Brain microvascular endothelial cell (primary cell): ENCODE results near the gene MAGEB10.

Source experiments
- DNase-seq: peaks from one replicate; pipeline ENCODE4 v3.0.0-alpha.2; 2020
- H3K27ac ChIP-seq: fragments of 250-450 bp; sonication (Bioruptor Pico); 2 replicates; pipeline ENCODE4 v1.5.1; 2020; ENCODE audit warnings: mild to moderate bottlenecking, moderate library complexity
- H3K27me3 ChIP-seq: fragments of 250-450 bp; sonication (Bioruptor Pico); replicated peaks from 2 replicates; pipeline ENCODE4 v1.5.1; 2020; ENCODE audit warnings: mild to moderate bottlenecking
- H3K36me3 ChIP-seq: fragments of 250-450 bp; sonication (Bioruptor Pico); replicated peaks from 2 replicates; pipeline ENCODE4 v1.5.1; 2020; ENCODE audit warnings: mild to moderate bottlenecking
- H3K4me3 ChIP-seq: 2 replicates; pipeline ENCODE4 v1.5.1; 2011; ENCODE audit warnings: low read depth, mild to moderate bottlenecking, control low read depth, low read length, moderate library complexity
- in situ Hi-C: cut with HindIII; loops from 2 replicates; pipeline ENCODE4 v1.10.0; 2017; ENCODE audit warnings: low sequenced_read_pairs, low pct_ligation_motif_present
- TF ChIP-seq, protein P1 (sequence below): IDR thresholded peaks from 2 replicates; pipeline ENCODE4 v1.5.1; 2011; ENCODE audit warnings: low read depth, mild to moderate bottlenecking, moderate library complexity, low read length, control low read depth, inconsistent platforms; ENCODE audit errors: missing control alignments

MAGEB10 gene, protein sequence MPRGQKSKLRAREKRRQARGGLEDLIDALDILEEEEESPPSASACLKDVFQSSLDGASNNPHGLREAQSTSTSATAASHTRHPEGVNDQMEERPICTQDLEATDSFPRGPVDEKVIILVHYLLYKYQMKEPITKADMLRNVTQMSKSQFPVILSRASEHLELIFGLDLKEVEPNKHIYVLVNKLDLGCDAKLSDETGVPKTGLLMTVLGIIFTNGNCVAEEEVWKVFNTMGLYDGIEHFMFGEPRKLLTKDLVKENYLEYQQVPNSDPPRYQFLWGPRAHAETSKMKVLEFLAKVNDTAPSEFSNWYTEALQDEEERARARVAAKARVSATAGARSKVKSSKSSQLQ

GRCh38 chrX:27807690-27808089, at the start of gene MAGEB10:
Gene MAGEB10 (plus strand): TSS chrX:27807990. CDS start chrX:27821307, 13,317 bp downstream.
- Histone ChIP-seq H3K27ac (no peak within 1 kb of the TSS), H3K27me3 (no peaks in the 10 kb centered on the region), H3K4me3 (no peak within 1 kb of the TSS), H3K36me3 (no peaks in the 10 kb centered on the region)
- in situ Hi-C loops = no loop called here
- DNase-seq = no peak
- TF ChIP-seq, protein P1, sequence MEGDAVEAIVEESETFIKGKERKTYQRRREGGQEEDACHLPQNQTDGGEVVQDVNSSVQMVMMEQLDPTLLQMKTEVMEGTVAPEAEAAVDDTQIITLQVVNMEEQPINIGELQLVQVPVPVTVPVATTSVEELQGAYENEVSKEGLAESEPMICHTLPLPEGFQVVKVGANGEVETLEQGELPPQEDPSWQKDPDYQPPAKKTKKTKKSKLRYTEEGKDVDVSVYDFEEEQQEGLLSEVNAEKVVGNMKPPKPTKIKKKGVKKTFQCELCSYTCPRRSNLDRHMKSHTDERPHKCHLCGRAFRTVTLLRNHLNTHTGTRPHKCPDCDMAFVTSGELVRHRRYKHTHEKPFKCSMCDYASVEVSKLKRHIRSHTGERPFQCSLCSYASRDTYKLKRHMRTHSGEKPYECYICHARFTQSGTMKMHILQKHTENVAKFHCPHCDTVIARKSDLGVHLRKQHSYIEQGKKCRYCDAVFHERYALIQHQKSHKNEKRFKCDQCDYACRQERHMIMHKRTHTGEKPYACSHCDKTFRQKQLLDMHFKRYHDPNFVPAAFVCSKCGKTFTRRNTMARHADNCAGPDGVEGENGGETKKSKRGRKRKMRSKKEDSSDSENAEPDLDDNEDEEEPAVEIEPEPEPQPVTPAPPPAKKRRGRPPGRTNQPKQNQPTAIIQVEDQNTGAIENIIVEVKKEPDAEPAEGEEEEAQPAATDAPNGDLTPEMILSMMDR = no peak

DNA sequence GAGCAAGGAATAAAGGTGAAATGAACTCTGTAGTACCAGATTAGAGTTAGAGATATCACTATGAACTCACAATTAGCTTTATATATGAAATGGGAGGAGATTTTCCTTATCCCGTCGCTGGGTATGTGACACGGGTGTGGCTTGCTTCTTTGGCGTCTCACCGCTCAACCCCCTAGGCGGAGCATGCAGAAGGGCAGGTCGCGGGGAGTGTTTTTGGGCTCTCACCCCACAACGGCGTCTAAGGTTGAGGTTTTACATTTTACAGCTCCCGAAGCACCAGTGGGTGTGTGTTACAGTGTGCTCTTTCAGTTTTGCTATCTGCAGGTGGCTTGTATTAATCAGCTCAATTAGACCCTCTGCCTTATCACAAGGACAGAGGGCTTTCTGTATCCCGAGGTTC, 42.1 kb upstream of the MAGEB10 start:
- H3K27me3 ChIP-seq = no peaks in the 10 kb centered on the region
- in situ Hi-C loops = no loop called here
- H3K36me3 ChIP-seq = no peaks in the 10 kb centered on the region
- H3K4me3 ChIP-seq = no peak overlapping the region
- H3K27ac ChIP-seq = no peak overlapping the region
- no peak for DNase-seq
- TF ChIP-seq, protein P1 = no peak

- no peaks in the 10 kb centered on the region for H3K27me3 ChIP-seq
- no peaks in the 10 kb centered on the region for H3K36me3 ChIP-seq
- peak overlapping the region; percentile 48 for H3K27ac ChIP-seq
- H3K4me3 ChIP-seq = no peak overlapping the region
- in situ Hi-C loops = no loop called here
- TF ChIP-seq, protein P1 = no peak
- DNase-seq = no peak
Measured at GRCh38 chrX:27767387-27767786, 40.4 kb upstream of the MAGEB10 start.

- H3K36me3 ChIP-seq = no peaks in the 10 kb centered on the region
- in situ Hi-C loops = no loop called here
- H3K27me3 ChIP-seq = no peaks in the 10 kb centered on the region
- H3K27ac ChIP-seq = no peak overlapping the region
- DNase-seq = no peak
- H3K4me3 ChIP-seq = no peak overlapping the region
- TF ChIP-seq, protein P1 = no peak
Measured at GRCh38 chrX:27775984-27776383, 31.8 kb upstream of the MAGEB10 start.

DNA sequence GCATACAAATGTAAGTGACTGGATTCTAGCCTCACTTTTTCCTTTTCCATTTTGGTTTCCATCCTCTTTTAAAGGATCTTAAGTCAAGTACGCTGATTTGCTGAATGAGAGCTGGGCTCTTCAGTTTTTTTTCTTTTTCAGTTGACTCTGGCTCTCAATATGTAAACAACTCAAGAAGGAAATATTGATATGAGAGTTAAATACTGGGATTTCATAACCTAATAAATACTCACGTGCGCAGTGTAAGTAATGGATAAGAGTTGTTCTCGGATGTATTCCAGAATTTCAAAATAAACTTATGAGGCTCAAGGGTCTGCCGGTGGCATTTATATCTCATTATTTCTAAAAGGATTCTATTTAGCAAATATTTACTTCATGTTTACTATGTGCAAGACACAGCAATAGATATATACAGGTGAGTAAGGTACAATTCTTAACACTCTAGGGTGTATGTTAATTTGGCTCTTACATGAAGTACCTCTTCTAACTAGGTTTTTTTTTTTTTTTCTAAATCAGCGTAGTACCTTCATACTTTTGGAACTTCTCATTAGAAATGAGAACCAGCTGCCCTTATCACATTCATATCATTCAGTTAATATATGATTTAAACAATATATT, 11.0 kb upstream of the MAGEB10 start:
- Histone ChIP-seq H3K36me3 (no peaks in the 10 kb centered on the region), H3K4me3 (no peak overlapping the region), H3K27me3 (no peaks in the 10 kb centered on the region), H3K27ac (no peak overlapping the region)
- no peak for DNase-seq
- in situ Hi-C loops = no loop called here
- TF ChIP-seq, protein P1 = no peak
